ENCODE measurements around the gene HOXA10.

DNA sequence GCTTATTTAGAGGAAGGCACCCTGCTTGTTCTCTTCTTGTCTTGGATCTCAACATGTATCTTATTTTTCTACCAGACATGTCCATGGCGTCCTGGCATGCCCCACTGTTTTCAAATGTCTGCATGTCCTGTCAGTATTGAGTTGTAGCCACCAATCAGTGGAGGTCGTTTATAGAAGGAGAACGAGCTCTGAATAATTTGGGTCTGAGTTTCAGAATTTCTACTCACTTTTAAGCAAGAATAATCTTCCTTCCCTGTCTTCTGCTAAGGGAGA, 28.7 kb upstream of the HOXA10 start:
- TF ChIP-seq, protein P1, sequence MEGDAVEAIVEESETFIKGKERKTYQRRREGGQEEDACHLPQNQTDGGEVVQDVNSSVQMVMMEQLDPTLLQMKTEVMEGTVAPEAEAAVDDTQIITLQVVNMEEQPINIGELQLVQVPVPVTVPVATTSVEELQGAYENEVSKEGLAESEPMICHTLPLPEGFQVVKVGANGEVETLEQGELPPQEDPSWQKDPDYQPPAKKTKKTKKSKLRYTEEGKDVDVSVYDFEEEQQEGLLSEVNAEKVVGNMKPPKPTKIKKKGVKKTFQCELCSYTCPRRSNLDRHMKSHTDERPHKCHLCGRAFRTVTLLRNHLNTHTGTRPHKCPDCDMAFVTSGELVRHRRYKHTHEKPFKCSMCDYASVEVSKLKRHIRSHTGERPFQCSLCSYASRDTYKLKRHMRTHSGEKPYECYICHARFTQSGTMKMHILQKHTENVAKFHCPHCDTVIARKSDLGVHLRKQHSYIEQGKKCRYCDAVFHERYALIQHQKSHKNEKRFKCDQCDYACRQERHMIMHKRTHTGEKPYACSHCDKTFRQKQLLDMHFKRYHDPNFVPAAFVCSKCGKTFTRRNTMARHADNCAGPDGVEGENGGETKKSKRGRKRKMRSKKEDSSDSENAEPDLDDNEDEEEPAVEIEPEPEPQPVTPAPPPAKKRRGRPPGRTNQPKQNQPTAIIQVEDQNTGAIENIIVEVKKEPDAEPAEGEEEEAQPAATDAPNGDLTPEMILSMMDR (conservative IDR thresholded peaks at IDR 0.05 in 1 of 2, IDR thresholded peaks at IDR 0.05 in 1 of 2; ENCODE audit: low read depth in 1 of 2, low read length in 2 of 2), result no peak
- no peak for TF ChIP-seq EZH2 (IDR thresholded peaks at IDR 0.05; ENCODE audit: low read length, missing control alignments)
